GDM1 (cell line): ENCODE data around the gene KMT2A.
"Not testable (repeated sequence)": the region's sequence is repeated elsewhere in the genome, so short reads cannot be mapped to it uniquely, and the experiment has no call there.

Experiments
- DNase-seq: peaks from one replicate; lab custom pipeline; 2025; lab: John Stamatoyannopoulos, UW

Gene KMT2A

DNA sequence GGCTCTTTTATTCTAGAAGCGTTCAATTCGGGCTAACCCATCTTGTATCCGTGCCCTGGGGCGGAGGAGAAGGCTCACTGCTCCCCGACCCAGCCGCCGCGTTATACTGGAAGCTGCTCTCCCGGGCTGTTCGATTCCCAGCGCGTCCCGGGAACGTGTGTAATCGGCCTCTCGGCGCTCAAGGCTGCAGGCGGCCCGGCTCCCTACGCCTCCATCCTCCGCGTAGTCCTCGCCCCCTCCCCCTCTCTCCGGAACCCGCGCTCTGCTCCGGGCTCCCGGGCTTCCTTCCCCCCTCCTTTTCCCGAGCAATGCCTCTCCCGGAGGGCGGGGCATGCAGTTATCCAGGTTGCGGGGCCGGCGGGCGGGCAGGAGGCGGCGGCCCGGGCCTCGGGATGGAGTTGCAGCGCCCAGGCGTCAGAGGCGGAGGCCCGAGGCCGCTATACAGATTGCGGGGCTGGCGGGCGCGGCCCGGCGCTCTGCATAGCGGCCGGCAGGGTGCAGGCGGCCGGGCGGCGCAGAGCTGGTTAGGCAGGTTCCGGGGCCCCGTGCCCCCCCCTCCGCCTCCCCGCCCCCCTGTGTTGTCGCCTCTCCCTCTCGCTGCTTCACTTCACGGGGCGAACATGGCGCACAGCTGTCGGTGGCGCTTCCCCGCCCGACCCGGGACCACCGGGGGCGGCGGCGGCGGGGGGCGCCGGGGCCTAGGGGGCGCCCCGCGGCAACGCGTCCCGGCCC, at the start of gene KMT2A:
TSS of gene KMT2A (plus strand) at position 600 of the 732 bp plus-strand sequence. CDS start at position 621, 21 bp downstream.
- peak; percentile 98 for DNase-seq

DNA sequence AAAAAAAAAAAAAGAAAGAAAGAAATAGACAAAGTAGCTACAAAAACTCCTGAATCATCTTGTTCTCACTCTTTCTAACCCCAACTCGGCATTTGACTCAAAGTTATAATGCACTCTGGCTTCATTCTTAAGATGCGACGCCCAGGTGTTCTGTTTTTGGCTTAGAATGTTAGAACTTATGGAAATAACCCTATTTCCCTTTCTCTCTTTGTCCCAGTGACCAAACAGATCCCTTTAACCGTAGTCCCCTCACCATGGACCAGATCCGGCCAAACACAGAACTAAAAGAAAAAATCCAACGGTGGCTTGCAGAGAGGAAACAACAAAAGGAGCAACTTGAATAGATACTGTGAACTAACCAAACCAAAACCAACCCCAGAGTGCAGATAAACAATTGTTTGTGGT, 40.2 kb upstream of the KMT2A start:
- no peak for DNase-seq

DNA sequence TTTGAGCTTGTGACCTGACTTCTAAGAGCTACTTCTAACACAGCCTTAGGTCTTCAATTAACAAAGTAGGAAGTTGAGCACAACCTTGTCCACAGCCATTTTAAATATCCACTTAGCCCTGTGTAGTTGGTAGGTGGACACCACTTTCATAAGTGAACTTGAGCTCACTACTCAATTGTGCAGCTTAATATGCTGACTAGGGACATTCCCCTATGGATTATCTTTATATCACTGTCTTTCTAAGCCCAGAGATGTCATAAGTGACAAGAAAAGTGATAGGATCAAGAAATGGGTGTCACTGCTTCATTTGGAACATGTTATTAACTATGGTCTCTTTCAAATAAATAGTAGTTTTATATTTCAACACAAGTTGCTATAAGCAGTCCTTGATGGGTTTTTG, 38.8 kb upstream of the KMT2A start:
- no peak for DNase-seq

DNA sequence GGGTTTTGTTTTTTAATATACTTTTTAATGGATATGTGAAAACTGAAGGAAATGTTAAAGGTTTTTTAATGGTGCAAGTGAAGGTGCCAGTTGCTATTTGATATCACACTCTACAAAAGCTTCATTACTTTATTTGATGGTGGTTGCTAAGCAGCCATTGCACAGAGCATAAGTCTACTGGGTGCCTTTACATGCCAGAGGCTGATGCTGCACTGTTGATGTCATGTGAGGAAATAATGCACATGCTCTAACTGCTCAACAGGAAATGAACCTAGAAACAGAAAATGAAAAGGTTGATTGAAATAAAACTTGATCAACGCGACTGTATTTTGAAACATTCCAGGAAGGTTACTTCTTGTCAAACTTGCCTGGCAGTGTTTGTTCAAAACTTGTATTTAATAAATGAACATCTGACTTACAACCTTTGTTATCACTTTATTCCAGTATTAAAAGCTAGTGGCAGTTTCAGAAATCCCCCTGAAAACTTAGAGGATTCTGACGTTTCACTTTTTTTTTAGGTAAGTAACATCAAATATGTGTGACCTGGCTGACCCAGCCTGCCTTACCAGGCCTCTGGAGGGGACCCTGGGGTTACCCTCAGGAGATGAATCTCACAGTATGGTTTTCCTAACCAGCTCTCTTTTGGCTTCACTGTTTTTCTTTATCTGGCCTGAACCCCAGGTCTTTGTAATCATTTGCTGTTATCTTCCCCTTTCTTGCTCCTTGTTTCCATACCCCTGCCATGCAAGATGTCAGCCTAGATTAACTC, 37.3 kb upstream of the KMT2A start:
- DNase-seq, result no peak

DNA sequence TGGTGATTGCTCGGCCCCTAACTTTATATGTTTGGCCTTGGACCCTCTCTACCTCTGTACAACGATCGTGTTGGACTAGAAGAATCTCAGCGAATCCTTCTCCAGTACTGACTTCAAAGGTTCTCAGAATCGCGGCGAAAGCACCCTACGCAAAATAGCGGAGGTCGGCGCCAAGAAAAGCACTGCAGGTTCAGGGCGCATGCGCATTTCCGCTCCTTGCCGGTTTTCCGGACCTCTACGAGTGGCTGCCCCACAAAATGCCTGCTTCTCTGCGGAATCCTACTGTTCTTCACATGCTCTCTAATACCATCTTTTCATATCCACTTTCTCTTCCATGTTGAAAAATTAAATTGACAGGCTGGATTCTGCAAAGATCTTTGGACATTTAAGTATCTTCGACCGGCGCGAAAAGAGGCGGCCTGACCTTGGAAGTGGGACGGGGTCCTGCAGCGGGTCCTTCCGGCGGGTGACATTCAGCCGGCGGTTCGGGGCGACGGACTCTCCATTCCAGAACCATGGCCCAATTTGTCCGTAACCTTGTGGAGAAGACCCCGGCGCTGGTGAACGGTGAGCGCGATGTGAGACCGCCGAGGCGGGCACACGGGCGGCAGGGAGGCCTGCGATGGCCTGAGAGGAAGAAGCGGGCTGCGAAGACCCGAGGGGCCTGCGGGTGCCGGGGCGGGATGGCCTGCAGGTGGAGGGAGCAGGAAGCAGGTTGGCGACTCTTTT, 35.0 kb upstream of the KMT2A start, which contains the start of gene ATP5MG:
TSS of gene ATP5MG (plus strand) at position 456 of the 729 bp plus-strand sequence. CDS start at position 516, 60 bp downstream.
- peak; percentile 89 for DNase-seq

DNA sequence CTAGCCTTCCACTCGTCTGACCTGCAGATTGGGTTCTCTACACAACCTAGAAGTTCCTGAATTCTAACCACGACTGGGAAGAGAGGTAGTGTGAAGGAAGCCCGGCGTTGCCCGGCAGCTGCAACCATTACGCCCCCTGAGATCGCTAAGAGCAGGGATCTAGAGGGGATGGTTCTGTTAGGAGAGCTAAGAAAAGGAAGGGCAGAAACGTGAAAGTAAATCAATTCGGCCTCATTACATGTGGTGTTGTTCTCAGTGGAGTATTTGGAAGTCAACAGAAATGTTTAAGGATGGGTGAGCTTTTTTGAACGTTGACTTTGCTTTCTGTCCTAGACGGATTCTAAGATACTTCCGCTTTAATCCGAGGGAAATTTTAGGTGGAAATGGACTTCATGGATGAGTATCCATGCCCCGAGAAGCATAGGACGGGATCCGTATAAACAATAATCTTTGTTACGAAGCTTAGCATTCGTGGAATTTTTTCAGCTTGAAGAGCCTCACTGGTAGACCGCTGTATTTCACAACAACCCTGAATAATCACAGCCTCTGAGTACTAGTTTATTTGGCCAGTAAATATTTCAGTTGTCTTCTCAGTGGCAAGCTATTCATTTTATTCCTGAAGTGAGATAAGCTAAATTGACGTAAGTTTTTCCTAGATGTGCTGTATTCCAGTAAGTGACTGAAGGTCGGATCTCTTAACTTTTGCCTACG, 34.3 kb upstream of the KMT2A start:
- DNase-seq, result no peak

DNA sequence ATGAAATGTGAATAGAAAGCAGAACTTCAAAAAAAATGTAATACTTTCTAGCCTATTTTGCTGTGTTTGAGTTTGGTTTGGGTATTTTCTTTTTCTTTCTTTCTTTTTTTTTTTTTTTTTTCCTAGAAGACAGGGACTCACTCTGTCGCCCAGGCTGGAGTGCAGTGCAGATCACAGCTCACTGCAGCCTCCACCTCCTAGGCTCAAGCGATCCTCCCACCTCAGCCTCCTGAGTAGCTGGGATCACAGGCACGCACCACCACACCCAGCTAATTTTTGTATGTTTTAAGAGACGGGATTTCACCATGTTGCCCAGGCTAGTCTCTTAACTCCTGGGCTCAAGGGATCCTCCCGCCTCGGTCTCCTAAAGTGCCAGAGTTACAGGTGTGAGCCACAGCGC, 33.7 kb upstream of the KMT2A start:
- not testable (repeated sequence) for DNase-seq

DNA sequence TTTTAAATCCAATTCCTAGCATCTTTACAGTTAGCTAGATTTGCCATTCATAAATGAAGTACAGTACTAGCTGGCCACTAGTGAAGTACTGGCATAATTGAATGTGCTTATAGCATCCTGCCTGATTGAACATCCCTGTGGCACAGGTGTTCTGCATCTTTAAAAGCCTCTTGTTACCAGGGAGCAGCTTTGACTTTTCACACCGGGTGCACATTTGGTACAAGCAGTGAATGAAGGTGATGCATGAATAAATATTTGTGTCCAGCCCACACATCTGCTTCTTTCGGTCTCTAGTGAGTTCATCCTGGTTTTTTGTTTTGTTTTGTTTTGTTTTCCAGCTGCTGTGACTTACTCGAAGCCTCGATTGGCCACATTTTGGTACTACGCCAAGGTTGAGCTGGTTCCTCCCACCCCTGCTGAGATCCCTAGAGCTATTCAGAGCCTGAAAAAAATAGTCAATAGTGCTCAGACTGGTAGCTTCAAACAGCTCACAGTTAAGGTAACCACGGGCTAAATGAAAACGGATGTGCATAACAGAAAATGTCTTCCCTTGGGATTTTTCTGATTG, 29.6 kb upstream of the KMT2A start:
- DNase-seq, result no peak

DNA sequence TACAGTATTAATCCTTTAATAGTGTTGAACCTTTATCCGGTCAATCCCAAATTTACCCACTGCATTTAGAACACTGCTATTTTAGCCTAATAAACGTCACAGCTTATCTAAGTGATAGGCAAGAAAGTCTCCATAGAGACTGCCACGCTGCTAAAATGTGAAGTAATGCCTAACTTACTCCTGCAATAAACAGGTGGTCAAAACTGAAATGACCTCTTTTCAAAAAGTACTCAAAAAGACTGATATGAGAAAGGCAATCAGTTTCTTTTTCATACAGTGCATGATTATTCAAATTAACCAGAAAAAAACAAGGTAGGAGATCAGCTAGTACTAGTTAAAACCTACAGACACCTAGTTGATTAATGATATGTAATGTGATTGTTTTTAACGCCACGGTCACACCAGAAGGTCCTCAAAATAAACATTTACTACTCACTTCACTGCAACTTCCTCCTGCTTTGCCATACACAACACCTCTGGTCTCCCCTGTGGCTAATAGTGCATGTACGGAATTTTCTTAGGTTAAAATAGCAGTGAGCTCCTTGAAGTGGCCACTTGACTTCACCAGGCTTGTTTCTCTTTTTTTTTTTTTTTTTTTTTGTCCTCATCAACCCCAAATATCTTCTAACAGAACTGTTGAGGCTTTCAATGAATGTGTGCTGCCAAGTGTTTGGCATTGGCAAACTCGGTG, 26.1 kb upstream of the KMT2A start:
- DNase-seq, result no peak

DNA sequence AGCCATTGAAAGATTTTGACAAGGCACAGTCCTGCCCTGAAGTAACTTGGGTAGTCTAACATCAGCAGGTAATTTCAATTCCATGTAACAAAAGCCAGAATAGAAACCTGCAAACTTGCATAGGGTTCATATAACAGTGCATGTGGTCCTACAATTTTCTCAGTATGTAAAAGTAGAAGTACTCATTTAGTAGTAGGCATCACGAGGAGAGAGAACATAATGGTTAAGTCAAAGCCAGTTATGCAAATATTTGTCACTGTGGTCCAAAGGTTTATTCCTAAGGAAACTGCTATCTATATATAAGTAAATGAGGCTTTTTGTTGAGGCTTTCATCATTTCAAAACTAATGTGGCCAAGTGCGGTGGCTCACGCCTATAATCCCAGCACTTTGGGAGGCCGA, 24.8 kb upstream of the KMT2A start:
- DNase-seq, result no peak

DNA sequence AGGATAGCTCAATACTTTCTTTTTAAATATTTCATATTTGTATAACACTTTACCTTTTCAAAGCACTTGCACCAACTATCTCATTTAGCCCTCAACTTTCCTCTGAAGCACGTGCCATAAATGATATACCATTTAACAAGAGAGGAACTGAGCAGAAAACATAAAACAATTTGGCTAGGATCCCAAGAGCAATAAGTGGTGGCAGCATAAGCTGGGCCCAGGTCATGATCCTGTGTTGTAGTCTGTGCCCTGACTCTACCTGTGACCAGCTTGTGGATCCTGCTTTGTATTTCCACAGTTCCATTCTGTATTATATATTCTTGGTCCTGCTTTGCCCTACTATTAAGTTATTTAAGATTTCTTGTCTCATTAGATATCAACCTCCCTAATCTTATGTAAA, 23.4 kb upstream of the KMT2A start:
- no peak for DNase-seq

DNA sequence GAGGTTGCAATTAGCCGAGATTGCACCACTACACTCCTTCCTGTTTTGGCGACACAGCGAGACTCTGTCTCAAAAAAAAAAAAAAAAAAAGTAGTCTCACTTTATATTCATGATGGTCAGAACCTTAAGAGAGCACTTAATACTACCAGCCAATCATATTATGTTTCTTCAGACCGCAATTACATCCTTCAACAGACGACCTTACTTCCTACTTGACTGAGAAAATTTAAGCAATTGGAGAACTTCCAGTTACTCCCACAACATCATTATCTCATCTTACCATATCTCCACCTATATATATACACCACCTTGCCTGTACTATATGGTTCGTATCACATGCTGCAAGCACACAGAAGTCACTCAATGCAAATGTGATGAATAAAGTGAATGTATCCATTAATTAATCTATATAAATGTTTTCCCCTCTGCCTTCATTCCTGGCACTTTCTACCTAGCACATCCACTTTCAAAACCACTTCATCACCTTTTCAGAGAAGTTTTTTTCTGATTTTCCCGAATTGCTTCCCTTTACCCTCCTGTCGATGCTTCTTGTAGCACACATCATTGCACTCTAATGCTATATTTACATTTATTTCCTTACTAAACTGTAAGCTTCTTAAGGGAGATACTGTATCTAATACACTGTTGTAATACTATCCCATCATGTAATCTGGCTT, 21.1 kb upstream of the KMT2A start:
- DNase-seq, result no peak

DNA sequence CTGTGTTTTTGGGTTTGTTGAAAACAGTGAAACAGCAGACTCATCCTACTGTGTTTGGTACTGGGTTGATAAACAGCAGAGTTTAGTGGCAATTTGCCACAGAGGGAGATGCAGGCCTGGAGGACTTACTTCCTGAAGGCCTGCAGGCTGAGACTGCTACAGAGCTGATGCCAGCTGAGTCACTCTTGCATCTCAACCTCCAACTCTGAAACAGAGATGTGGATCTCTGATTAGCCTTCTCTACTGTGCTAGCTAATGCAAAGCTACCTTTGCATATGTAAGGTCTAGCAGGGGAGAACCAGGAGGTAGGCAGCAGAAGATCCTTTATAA, 20.6 kb upstream of the KMT2A start:
- DNase-seq, result peak; percentile 46

DNA sequence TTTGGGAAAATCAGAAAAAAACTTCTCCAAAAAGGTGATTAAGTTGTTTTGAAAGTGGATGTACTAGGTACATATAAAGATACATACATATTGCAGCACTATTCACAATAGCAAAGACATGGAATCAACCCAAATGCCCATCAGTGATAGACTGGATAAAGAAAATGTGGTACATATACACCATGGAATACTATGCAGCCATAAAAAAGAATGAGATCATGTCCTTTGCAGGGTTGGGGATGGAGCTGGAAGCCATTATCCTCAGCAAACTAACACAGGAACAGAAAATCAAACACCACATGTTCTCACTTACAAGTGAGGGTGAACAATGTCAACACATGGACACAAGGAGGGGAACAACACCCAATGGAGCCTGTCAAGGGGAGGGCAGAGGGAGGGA, 19.4 kb upstream of the KMT2A start:
- DNase-seq, result not testable (repeated sequence)

DNA sequence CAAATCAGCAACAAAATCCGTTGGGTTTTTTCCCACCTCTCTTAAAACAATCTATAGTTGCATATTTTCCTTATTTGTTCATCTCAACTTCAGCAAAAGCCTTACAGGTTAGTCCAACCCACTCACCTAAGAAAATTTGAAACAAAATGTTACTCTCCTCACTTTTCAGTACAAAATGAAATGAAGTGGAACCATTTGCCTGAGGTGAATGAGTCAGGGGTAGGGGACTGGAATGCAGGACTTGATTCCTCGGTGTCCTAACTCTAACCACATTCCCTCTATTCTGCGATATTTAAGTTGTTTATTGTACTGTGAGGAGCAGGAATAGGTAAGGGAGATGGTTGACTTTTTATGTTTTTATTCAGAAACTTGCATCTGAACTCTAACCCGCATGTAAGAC, 18.5 kb upstream of the KMT2A start:
- DNase-seq, result no peak

DNA sequence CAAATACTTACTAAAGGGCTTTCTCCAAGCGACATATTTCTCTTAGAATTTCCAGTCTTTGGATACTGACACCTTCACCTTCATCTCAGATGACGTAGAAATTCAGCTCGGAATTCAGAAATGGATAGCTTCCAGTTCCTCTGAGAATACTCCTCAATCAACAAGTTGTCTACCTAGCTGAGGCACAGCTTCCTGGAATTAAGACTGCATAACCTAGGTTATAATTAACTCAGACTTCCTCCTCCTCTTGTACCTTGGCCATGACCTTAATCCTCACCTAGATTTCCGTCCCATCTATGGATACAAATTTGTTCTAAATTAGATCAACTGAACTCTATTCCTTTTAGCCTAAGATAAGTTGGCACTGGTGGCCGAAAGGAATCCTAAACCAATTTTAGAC, 17.5 kb upstream of the KMT2A start:
- DNase-seq, result no peak

DNA sequence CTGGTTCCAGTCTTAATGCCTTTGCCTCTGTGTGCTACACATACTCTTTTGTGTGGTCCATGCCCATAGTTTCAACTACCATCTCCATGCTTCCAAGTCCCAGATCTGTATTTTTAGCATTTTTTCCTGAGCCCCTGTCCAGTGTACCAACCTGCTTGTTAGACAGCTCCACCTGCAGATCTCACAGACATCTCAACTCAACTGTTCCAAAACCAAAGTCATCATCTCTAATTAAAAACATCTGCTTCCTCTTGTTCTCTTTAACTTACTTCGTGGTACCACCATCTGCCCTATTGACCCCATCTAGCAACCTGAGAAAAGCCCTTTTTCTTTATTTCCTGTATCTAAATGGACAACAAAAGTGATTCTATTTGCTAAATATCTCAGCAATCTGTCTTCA, 8.6 kb upstream of the KMT2A start:
- DNase-seq, result no peak

DNA sequence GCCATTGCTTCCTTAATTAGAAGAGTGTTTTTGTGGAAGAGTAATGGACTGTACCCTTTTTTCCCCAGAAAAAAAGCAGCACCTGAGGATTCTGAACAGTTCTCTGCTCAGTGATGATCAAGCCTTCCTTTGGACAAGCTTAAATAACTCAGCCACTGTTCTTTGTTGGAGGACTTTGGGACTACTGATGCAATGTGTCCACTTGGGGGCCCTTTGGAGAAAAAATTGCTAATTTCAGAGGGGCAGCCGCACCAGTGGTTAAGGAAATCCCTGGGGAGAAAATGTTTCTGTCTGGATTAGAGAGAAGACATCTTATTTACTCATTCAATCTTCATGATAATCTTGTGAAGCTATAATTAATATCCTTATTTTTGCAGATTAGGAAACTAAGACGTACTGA, 5.3 kb upstream of the KMT2A start:
- no peak for DNase-seq

DNA sequence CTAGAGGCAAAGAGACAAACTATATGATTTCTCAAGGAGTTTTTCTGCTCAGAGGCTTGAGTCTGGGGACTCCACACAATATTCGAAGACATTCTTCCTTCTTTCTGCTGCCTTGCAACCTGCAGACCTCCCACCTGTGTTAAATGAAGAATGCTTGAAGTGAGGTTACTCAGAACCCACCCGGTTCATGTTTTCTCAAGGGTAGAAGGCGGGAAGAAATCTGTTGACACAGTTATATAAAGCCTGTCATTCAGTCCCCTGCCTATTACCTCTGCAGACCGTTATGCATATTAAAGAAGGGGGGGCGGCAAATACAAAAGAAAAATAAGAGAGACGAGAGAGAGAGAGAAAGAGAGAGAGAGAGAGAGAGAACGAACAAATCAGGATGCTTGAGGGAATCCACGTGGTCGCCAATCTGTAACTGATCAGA, 2.2 kb upstream of the KMT2A start:
- DNase-seq, result no peak

DNA sequence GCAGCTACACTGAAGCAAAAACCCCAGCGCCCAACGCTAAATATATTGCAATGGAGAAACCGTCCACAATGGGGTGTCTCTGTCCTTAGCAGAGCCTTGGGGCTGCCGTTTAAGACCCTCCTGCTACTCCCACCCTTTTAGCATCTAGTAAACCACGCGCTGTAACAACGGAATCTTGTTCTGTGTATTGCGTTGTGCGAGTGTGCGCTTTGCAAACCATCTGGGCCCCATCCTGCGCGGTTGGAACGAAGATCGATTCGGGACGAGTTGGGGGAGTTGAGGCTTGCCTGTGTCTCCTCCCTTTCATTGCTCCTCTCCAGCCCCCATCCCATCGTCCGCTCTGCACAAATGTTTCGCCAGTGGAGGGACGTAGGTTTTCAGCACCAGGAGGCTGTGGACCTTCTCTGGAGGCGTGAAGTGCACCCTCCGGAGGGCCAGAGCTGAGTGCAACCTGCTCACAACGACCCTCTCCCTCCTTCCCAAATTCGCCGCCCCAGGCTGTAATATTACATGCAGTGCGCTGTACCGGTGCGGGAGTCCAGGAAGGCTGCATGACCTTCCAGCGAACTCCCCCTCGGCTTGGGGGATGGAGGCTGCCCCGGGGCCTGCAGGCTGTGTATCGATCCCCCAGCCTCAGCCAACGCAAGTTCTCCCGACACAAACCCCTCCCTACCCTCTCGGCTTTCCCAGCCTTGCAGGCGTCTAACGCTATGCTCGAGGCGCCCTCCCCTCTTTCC, 1.6 kb upstream of the KMT2A start:
- DNase-seq, result no peak
